ENCODE data around the gene PRIM2.
"Not testable (repeated sequence)": the region's sequence is repeated elsewhere in the genome, so short reads cannot be mapped to it uniquely, and the experiment has no call there.

PRIM2 gene

DNA sequence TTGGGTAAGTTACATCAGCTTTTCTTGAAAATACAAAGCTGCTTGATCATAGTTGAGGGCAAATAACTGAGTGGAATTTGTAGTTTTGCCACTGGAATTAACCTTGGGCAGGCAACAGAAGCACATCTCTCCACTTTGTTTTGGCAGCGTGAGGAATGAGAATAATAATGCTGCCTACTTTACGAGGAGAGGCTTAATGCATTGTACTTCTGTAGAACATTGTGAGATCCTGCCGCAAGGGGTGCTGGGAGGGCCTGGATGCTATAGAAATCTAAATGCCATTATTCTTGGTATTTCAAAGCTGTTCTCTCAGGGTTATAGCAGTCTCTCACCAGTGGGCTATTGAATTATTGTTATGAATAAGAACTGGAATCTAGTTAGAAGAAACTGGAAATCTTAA, 353.8 kb downstream of the PRIM2 start:
- not testable (repeated sequence) for H3K4me2 ChIP-seq; H3K27me3 ChIP-seq (ENCODE audit: insufficient read depth, low read depth); H3K36me3 ChIP-seq (ENCODE audit: insufficient read depth)

DNA sequence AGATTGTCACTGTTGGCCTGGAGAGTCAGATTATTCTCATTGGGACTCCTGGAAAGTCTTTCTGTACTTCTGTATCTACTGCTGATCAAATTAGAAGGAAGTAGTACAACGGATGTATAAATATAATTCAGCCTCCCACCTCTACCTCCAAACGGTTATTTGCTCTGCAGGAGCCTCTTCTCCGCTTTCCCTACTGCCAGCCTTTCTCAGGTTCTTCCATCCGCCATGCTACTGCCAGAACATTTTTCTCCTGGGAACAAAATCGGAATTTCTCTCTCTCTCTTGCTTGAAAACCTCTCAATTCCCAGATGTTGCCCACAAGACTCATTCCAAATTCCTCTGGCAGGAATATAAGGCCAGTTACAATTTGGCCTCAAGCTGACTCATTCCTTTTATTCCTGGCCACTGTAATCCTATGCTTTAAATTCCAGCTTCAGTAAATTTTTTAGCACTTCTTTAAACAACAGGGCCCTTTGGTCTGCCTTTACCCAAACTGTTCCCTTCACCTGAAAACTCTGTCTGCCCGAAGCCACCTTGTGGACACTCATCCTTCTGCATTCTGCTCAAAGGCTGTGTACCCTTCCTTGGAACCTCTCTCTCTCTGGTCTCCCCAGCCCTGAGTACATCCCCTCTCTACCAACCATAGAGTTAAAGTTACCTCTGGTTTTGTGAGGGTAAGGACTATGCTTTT, 354.7 kb downstream of the PRIM2 start:
- not testable (repeated sequence) for H3K9ac ChIP-seq

More for the DNA sequence above, 353.8 kb downstream of the PRIM2 start:
- H3K4me3 ChIP-seq (IDR thresholded peaks at IDR 0.05; ENCODE audit: insufficient read depth, low read depth, low read length); H3K4me1 ChIP-seq (ENCODE audit: low read depth, poor library complexity, severe bottlenecking); H2AFZ ChIP-seq (ENCODE audit: low read depth); H4K20me1 ChIP-seq (ENCODE audit: insufficient read depth); H3K9ac ChIP-seq; H3K27ac ChIP-seq; H3K79me2 ChIP-seq (ENCODE audit: insufficient read depth, low read depth): not testable (repeated sequence)

DNA sequence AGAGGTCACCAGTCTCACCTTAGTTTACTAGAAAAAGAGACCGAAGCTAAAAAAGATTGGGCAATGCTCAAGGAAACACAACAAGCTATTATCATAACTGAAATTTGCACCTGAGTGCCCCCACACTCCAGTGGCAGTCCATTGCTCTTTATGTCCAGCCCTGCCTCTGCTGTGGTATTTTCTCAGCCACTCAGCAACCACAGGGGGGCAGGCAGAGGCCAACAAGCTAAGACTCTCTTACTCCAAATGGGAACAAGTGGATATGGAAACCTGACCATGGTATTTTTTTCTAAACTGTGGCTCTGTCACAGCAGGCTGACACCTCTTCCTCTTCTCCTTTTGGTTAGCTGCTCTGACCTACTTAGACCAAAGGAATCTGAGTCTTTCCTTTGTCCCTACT, 355.9 kb downstream of the PRIM2 start:
- not testable (repeated sequence) for H3K4me3 ChIP-seq (IDR thresholded peaks at IDR 0.05; ENCODE audit: insufficient read depth, low read depth, low read length); H4K20me1 ChIP-seq (ENCODE audit: insufficient read depth); H3K36me3 ChIP-seq (ENCODE audit: insufficient read depth); H3K4me1 ChIP-seq (ENCODE audit: low read depth, poor library complexity, severe bottlenecking); H2AFZ ChIP-seq (ENCODE audit: low read depth); H3K27me3 ChIP-seq (ENCODE audit: insufficient read depth, low read depth); H3K9ac ChIP-seq; H3K27ac ChIP-seq; H3K4me2 ChIP-seq; H3K79me2 ChIP-seq (ENCODE audit: insufficient read depth, low read depth)

More for the DNA sequence above, 354.7 kb downstream of the PRIM2 start:
- not testable (repeated sequence) for H3K27me3 ChIP-seq (ENCODE audit: insufficient read depth, low read depth); H3K4me1 ChIP-seq (ENCODE audit: low read depth, poor library complexity, severe bottlenecking); H3K27ac ChIP-seq; H3K4me2 ChIP-seq; H3K4me3 ChIP-seq (IDR thresholded peaks at IDR 0.05; ENCODE audit: insufficient read depth, low read depth, low read length); H2AFZ ChIP-seq (ENCODE audit: low read depth); H3K79me2 ChIP-seq (ENCODE audit: insufficient read depth, low read depth); H4K20me1 ChIP-seq (ENCODE audit: insufficient read depth); H3K36me3 ChIP-seq (ENCODE audit: insufficient read depth)
- TF ChIP-seq, protein P1, sequence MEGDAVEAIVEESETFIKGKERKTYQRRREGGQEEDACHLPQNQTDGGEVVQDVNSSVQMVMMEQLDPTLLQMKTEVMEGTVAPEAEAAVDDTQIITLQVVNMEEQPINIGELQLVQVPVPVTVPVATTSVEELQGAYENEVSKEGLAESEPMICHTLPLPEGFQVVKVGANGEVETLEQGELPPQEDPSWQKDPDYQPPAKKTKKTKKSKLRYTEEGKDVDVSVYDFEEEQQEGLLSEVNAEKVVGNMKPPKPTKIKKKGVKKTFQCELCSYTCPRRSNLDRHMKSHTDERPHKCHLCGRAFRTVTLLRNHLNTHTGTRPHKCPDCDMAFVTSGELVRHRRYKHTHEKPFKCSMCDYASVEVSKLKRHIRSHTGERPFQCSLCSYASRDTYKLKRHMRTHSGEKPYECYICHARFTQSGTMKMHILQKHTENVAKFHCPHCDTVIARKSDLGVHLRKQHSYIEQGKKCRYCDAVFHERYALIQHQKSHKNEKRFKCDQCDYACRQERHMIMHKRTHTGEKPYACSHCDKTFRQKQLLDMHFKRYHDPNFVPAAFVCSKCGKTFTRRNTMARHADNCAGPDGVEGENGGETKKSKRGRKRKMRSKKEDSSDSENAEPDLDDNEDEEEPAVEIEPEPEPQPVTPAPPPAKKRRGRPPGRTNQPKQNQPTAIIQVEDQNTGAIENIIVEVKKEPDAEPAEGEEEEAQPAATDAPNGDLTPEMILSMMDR (conservative IDR thresholded peaks at IDR 0.05; ENCODE audit: low read depth, low read length), result 0 out of 2 replicates have a peak, but pooled peaks have one; percentile 12

DNA sequence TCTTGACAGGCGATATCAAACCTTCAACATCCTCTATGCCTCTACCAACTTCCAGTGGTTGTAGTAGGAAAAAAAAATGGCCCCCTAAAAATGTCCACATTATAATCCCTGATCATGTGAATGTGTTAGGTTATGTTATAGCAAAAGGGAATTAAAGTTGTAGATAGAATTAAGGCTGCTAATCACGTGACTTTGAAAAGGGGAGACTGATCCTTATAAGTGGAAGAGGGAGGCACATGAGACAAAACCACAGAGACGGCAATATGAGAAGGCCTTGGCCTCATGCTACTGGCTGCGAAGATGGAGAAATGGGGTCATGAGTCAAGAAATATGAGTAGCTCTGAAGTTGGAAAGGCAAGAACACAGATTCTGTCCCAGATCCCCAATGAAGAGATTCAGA, 358.0 kb downstream of the PRIM2 start:
- not testable (repeated sequence) for H4K20me1 ChIP-seq (ENCODE audit: insufficient read depth); H3K4me3 ChIP-seq (IDR thresholded peaks at IDR 0.05; ENCODE audit: insufficient read depth, low read depth, low read length); H3K27ac ChIP-seq; H2AFZ ChIP-seq (ENCODE audit: low read depth); H3K27me3 ChIP-seq (ENCODE audit: insufficient read depth, low read depth); H3K79me2 ChIP-seq (ENCODE audit: insufficient read depth, low read depth); H3K4me2 ChIP-seq; H3K36me3 ChIP-seq (ENCODE audit: insufficient read depth); H3K4me1 ChIP-seq (ENCODE audit: low read depth, poor library complexity, severe bottlenecking); H3K9ac ChIP-seq

DNA sequence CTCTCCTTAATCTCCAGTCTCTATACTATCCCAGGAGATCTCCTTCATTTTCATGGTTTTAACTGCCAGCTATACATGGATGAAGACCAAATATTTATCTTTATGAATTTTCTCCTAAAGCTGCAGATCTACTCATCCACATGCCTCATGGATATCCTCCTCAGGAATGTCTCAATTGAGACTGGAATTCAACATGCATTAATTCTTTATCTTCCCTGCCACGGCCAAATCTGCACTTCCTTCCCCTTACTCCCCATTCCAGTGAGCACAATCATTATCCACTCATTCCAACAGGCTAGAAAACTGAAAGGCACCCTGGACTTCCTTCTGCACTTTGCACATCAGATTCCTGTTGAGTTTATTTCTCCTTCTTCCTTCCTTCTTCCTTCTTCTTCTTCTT, 379.0 kb downstream of the PRIM2 start:
- H3K9ac ChIP-seq; H2AFZ ChIP-seq (ENCODE audit: low read depth); H3K36me3 ChIP-seq (ENCODE audit: insufficient read depth); H3K4me2 ChIP-seq; H3K27me3 ChIP-seq (ENCODE audit: insufficient read depth, low read depth); H4K20me1 ChIP-seq (ENCODE audit: insufficient read depth); H3K4me3 ChIP-seq (IDR thresholded peaks at IDR 0.05; ENCODE audit: insufficient read depth, low read depth, low read length); H3K27ac ChIP-seq; H3K79me2 ChIP-seq (ENCODE audit: insufficient read depth, low read depth); H3K4me1 ChIP-seq (ENCODE audit: low read depth, poor library complexity, severe bottlenecking): not testable (repeated sequence)
